NOMO-1 treated with dmso at 0.1 percent for 144 hours (cell line): ENCODE data around the gene FYCO1.

Experiments
- DNase-seq: peaks from one replicate; lab custom pipeline; 2025; ENCODE audit not compliant: unreplicated experiment; lab: John Stamatoyannopoulos, UW

The FYCO1 gene

GRCh38 chr3:45965253-45965652 is 30.4 kb downstream of the FYCO1 start:
- no peak for DNase-seq

- no peak for DNase-seq
Measured at GRCh38 chr3:45964139-45964538, 31.5 kb downstream of the FYCO1 start.

GRCh38 chr3:45962033-45962432 is 33.6 kb downstream of the FYCO1 start:
- DNase-seq = no peak

- DNase-seq = no peak
Measured at GRCh38 chr3:45960289-45960688, 35.3 kb downstream of the FYCO1 start.

GRCh38 chr3:45959201-45959600 is 36.4 kb downstream of the FYCO1 start:
- no peak for DNase-seq

GRCh38 chr3:45958321-45958791 is 37.3 kb downstream of the FYCO1 start:
- DNase-seq = no peak

- DNase-seq = no peak
Measured at GRCh38 chr3:45957586-45957985, 38.0 kb downstream of the FYCO1 start.

GRCh38 chr3:45955706-45956105 is 39.9 kb downstream of the FYCO1 start:
- no peak for DNase-seq

GRCh38 chr3:45955017-45955647 is 40.5 kb downstream of the FYCO1 start:
- DNase-seq = no peak

GRCh38 chr3:45954306-45954705 is 41.3 kb downstream of the FYCO1 start:
- no peak for DNase-seq

- no peak for DNase-seq
Measured at GRCh38 chr3:45953536-45953935, 42.1 kb downstream of the FYCO1 start.

- no peak for DNase-seq
Measured at GRCh38 chr3:45952456-45952855, 43.2 kb downstream of the FYCO1 start.

- DNase-seq = no peak
Measured at GRCh38 chr3:45951946-45952345, 43.7 kb downstream of the FYCO1 start.

- no peak for DNase-seq
Measured at GRCh38 chr3:45950686-45951600, 44.7 kb downstream of the FYCO1 start.

GRCh38 chr3:45950131-45950530 is 45.5 kb downstream of the FYCO1 start:
- DNase-seq = no peak

- no peak for DNase-seq
Measured at GRCh38 chr3:45949432-45949831, 46.2 kb downstream of the FYCO1 start.

GRCh38 chr3:45948881-45949280 is 46.7 kb downstream of the FYCO1 start:
- no peak for DNase-seq

GRCh38 chr3:45948311-45948781 is 47.3 kb downstream of the FYCO1 start:
- no peak for DNase-seq

GRCh38 chr3:45947361-45947760 is 48.3 kb downstream of the FYCO1 start:
- DNase-seq = no peak

GRCh38 chr3:45946875-45947274 is 48.7 kb downstream of the FYCO1 start:
- no peak for DNase-seq

- no peak for DNase-seq
Measured at GRCh38 chr3:45946307-45946706, 49.3 kb downstream of the FYCO1 start.
